HepG2 (cell line): Measurements from ENCODE around the gene FSIP1. TPM values are rescaled to one million over a fixed set of nuclear protein-coding genes. Genes with fewer than 3 reads are reported as not detected.
A peak's percentile ranks its signal among the peaks of the same experiment; 100 is the strongest.

ENCODE experiments used
- CHD4 ChIP-seq: fragments of 200-600 bp; sonication (generic); IDR thresholded peaks from 2 replicates; pipeline ENCODE4 v1.7.0; 2017; ENCODE audit warnings: mild to moderate bottlenecking, low read length, borderline replicate concordance
- DR1 ChIP-seq: sonication (generic); formaldehyde crosslinking; IDR thresholded peaks from 2 replicates; pipeline ENCODE4 v1.8.0; 2021; ENCODE audit warnings: mild to moderate bottlenecking, missing genetic modification reagents, inconsistent platforms
- GLI4 ChIP-seq: sonication (generic); formaldehyde crosslinking; IDR thresholded peaks from 2 replicates; pipeline ENCODE4 v1.5.1; 2020; ENCODE audit warnings: missing genetic modification reagents, mild to moderate bottlenecking, moderate library complexity, borderline replicate concordance
- RAD51 ChIP-seq: fragments of 450-650 bp; IDR thresholded peaks from 2 replicates; pipeline ENCODE4 v1.6.1; 2016; ENCODE audit warnings: borderline replicate concordance
- SP5 ChIP-seq: IDR thresholded peaks from 2 replicates; pipeline ENCODE4 v1.6.1; 2016; ENCODE audit warnings: low read depth, borderline replicate concordance
- YEATS4 ChIP-seq: sonication (generic); formaldehyde crosslinking; IDR thresholded peaks from 2 replicates; pipeline ENCODE4 v1.4.0; 2020; ENCODE audit warnings: missing genetic modification reagents, borderline replicate concordance
- ZNF446 ChIP-seq: sonication (generic); formaldehyde crosslinking; IDR thresholded peaks from 2 replicates; pipeline ENCODE4 v1.5.0; 2020; ENCODE audit warnings: mild to moderate bottlenecking, missing genetic modification reagents
- ZNF605 ChIP-seq: sonication (generic); formaldehyde crosslinking; IDR thresholded peaks from 2 replicates; pipeline ENCODE4 v1.8.0; 2022; ENCODE audit warnings: mild to moderate bottlenecking, missing genetic modification reagents
- ZNF772 ChIP-seq: sonication (generic); formaldehyde crosslinking; IDR thresholded peaks from 2 replicates; pipeline ENCODE4 v1.5.0; 2020; ENCODE audit warnings: mild to moderate bottlenecking, missing genetic modification reagents
- polyA plus RNA-seq, 8 experiments: library from polyadenylated mRNA; depleted of rRNA in 3 of 8; stranded (reverse) in 7 of 8; unstranded in 1 of 8; fragments of >200 nt; fragmentation: Illumina TruSeq in 4 of 8; extraction: Trizol in 4 of 8; gene quantifications; 2 replicates each; pipeline versions ENCODE4 v1.2.1 to v1.2.3, GENCODE V29; 2011 to 2016; ENCODE audit warnings: low read depth in 4 of 8, missing spikeins in 1 of 8, mixed read lengths in 1 of 8; ENCODE audit not compliant: insufficient read depth in 1 of 8
- total RNA-seq, 5 experiments: library from RNA; depleted of rRNA; stranded (reverse); fragments of >200 nt; fragmentation: Illumina TruSeq; extraction: Trizol; gene quantifications; 2 replicates each; pipeline ENCODE4 v1.2.3, GENCODE V29; 2016; ENCODE audit warnings: low read depth in 1 of 5
- TF ChIP-seq, protein P1 (sequence below): sonication (generic); formaldehyde crosslinking; IDR thresholded peaks from 2 replicates; pipeline ENCODE4 v1.5.0; 2020; ENCODE audit warnings: mild to moderate bottlenecking, missing genetic modification reagents
- TF ChIP-seq, protein P2 (sequence below): sonication (generic); formaldehyde crosslinking; IDR thresholded peaks from 2 replicates; pipeline ENCODE4 v1.4.0; 2020; ENCODE audit warnings: mild to moderate bottlenecking, missing genetic modification reagents
- TF ChIP-seq, protein P3 (sequence below): sonication (generic); formaldehyde crosslinking; IDR thresholded peaks from 2 replicates; pipeline ENCODE4 v1.4.0; 2020; ENCODE audit warnings: missing genetic modification reagents, borderline replicate concordance
- TF ChIP-seq, protein P4 (sequence below): sonication (generic); formaldehyde crosslinking; IDR thresholded peaks from 2 replicates; pipeline ENCODE4 v1.5.0; 2020; ENCODE audit warnings: missing genetic modification reagents
- TF ChIP-seq, protein P5 (sequence below): sonication (generic); formaldehyde crosslinking; IDR thresholded peaks from 2 replicates; pipeline ENCODE4 v1.4.0; 2020; ENCODE audit warnings: missing genetic modification reagents
- TF ChIP-seq, protein P6 (sequence below): sonication (generic); formaldehyde crosslinking; conservative IDR thresholded peaks from 2 replicates; pipeline ENCODE4 v1.8.1; 2023; ENCODE audit warnings: missing genetic modification reagents

FSIP1 gene
- total and polyA plus RNA-seq, 2 of the 13 experiments (the other 11 are each of a cell fraction or from before 2014, with no cell fraction given), result 0.18 TPM; not detected in 1

DNA sequence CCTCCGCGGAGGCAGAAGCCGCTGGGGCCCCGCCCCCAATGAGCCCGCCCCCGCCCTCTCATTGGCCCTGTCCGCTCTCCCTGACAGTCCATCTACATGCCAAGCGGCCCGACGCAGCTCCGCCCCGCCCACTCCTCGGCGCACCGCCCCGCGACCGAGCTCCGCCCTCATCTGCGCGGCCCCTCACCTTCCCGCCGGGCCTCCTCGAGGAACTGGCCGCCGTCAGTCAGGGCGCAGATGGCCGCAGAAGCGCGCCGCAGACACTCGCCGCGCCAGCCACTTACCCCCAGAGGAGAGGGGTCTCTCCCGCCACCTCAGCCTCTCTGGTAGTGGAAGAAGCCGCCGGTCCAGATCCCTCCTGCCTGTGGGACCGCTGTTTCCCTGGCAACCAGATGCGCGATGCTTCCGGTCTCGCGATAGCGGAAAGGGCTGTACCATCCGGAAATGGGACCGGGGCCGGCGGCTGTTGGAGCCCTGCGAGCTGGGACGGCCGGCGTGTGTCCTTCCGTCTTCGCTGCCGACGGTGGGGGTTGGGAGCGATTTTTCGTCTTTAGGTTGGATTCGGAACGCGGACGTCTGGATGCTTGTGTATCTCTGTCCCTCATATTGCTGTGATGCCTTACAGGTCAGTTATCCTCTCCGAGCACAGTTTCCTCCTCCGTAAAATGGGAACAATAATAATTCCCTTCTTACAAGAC lies at the start of gene FSIP1 (continued):
- TF ChIP-seq, protein P1, sequence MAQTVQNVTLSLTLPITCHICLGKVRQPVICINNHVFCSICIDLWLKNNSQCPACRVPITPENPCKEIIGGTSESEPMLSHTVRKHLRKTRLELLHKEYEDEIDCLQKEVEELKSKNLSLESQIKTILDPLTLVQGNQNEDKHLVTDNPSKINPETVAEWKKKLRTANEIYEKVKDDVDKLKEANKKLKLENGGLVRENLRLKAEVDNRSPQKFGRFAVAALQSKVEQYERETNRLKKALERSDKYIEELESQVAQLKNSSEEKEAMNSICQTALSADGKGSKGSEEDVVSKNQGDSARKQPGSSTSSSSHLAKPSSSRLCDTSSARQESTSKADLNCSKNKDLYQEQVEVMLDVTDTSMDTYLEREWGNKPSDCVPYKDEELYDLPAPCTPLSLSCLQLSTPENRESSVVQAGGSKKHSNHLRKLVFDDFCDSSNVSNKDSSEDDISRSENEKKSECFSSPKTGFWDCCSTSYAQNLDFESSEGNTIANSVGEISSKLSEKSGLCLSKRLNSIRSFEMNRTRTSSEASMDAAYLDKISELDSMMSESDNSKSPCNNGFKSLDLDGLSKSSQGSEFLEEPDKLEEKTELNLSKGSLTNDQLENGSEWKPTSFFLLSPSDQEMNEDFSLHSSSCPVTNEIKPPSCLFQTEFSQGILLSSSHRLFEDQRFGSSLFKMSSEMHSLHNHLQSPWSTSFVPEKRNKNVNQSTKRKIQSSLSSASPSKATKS (CRISPR knock-in tag), result no peak
- TF ChIP-seq ZNF446 (CRISPR knock-in tag) (0 out of 2 replicates have a peak, but pooled peaks have one; percentile 41), CHD4 (0 out of 2 replicates have a peak, but pooled peaks have one; percentile 45), GLI4 (CRISPR knock-in tag) (no peak), DR1 (CRISPR knock-in tag) (no peak), ZNF772 (CRISPR knock-in tag) (no peak; the same call in 1 of the 2 replicates), YEATS4 (CRISPR knock-in tag) (no peak; the same call in 1 of the 2 replicates), SP5 (CRISPR knock-in tag) (peak; percentile 52), RAD51 (no peak), ZNF605 (CRISPR knock-in tag) (peak; percentile 77; the same call in 1 of the 2 replicates)
- TF ChIP-seq, protein P2, sequence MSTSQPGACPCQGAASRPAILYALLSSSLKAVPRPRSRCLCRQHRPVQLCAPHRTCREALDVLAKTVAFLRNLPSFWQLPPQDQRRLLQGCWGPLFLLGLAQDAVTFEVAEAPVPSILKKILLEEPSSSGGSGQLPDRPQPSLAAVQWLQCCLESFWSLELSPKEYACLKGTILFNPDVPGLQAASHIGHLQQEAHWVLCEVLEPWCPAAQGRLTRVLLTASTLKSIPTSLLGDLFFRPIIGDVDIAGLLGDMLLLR (CRISPR knock-in tag), result no peak
- TF ChIP-seq, protein P3, sequence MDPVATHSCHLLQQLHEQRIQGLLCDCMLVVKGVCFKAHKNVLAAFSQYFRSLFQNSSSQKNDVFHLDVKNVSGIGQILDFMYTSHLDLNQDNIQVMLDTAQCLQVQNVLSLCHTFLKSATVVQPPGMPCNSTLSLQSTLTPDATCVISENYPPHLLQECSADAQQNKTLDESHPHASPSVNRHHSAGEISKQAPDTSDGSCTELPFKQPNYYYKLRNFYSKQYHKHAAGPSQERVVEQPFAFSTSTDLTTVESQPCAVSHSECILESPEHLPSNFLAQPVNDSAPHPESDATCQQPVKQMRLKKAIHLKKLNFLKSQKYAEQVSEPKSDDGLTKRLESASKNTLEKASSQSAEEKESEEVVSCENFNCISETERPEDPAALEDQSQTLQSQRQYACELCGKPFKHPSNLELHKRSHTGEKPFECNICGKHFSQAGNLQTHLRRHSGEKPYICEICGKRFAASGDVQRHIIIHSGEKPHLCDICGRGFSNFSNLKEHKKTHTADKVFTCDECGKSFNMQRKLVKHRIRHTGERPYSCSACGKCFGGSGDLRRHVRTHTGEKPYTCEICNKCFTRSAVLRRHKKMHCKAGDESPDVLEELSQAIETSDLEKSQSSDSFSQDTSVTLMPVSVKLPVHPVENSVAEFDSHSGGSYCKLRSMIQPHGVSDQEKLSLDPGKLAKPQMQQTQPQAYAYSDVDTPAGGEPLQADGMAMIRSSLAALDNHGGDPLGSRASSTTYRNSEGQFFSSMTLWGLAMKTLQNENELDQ, result no peak
- TF ChIP-seq, protein P4, sequence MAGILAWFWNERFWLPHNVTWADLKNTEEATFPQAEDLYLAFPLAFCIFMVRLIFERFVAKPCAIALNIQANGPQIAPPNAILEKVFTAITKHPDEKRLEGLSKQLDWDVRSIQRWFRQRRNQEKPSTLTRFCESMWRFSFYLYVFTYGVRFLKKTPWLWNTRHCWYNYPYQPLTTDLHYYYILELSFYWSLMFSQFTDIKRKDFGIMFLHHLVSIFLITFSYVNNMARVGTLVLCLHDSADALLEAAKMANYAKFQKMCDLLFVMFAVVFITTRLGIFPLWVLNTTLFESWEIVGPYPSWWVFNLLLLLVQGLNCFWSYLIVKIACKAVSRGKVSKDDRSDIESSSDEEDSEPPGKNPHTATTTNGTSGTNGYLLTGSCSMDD (CRISPR knock-in tag), result no peak
- TF ChIP-seq, protein P5, sequence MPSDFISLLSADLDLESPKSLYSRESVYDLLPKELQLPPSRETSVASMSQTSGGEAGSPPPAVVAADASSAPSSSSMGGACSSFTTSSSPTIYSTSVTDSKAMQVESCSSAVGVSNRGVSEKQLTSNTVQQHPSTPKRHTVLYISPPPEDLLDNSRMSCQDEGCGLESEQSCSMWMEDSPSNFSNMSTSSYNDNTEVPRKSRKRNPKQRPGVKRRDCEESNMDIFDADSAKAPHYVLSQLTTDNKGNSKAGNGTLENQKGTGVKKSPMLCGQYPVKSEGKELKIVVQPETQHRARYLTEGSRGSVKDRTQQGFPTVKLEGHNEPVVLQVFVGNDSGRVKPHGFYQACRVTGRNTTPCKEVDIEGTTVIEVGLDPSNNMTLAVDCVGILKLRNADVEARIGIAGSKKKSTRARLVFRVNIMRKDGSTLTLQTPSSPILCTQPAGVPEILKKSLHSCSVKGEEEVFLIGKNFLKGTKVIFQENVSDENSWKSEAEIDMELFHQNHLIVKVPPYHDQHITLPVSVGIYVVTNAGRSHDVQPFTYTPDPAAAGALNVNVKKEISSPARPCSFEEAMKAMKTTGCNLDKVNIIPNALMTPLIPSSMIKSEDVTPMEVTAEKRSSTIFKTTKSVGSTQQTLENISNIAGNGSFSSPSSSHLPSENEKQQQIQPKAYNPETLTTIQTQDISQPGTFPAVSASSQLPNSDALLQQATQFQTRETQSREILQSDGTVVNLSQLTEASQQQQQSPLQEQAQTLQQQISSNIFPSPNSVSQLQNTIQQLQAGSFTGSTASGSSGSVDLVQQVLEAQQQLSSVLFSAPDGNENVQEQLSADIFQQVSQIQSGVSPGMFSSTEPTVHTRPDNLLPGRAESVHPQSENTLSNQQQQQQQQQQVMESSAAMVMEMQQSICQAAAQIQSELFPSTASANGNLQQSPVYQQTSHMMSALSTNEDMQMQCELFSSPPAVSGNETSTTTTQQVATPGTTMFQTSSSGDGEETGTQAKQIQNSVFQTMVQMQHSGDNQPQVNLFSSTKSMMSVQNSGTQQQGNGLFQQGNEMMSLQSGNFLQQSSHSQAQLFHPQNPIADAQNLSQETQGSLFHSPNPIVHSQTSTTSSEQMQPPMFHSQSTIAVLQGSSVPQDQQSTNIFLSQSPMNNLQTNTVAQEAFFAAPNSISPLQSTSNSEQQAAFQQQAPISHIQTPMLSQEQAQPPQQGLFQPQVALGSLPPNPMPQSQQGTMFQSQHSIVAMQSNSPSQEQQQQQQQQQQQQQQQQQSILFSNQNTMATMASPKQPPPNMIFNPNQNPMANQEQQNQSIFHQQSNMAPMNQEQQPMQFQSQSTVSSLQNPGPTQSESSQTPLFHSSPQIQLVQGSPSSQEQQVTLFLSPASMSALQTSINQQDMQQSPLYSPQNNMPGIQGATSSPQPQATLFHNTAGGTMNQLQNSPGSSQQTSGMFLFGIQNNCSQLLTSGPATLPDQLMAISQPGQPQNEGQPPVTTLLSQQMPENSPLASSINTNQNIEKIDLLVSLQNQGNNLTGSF (CRISPR knock-in tag), result peak; percentile 25; the same call in 1 of the 2 replicates
- TF ChIP-seq, protein P6, sequence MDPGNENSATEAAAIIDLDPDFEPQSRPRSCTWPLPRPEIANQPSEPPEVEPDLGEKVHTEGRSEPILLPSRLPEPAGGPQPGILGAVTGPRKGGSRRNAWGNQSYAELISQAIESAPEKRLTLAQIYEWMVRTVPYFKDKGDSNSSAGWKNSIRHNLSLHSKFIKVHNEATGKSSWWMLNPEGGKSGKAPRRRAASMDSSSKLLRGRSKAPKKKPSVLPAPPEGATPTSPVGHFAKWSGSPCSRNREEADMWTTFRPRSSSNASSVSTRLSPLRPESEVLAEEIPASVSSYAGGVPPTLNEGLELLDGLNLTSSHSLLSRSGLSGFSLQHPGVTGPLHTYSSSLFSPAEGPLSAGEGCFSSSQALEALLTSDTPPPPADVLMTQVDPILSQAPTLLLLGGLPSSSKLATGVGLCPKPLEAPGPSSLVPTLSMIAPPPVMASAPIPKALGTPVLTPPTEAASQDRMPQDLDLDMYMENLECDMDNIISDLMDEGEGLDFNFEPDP (CRISPR knock-in tag), result no peak
